Neural progenitor cell (in vitro differentiated cells): ENCODE results near the gene ENPP1.

Source experiments
- CTCF ChIP-seq: fragments of 200-600 bp; sonication (generic); IDR thresholded peaks from 2 replicates; pipeline ENCODE4 v1.5.1; 2017; ENCODE audit warnings: antibody characterized with exemption, mild to moderate bottlenecking
- EZH2 ChIP-seq: fragments of 200-600 bp; sonication (generic); IDR thresholded peaks from 2 replicates; pipeline ENCODE4 v1.6.1; 2017; ENCODE audit warnings: antibody characterized with exemption, mild to moderate bottlenecking, moderate library complexity
- EZH2phosphoT487 ChIP-seq: fragments of 200-600 bp; sonication (generic); IDR thresholded peaks from 2 replicates; pipeline ENCODE4 v1.6.1; 2017; ENCODE audit warnings: antibody characterized with exemption

- TF ChIP-seq CTCF (peak; percentile 94), EZH2 (no peak), EZH2phosphoT487 (no peak)
Measured at GRCh38 chr6:131923356-131923755, 115.5 kb downstream of the ENPP1 start.
